Measurements from ENCODE around the gene MOB3B. TPM values are rescaled to one million over a fixed set of nuclear protein-coding genes. Genes with fewer than 3 reads are reported as not detected.

Gene MOB3B
- total and polyA plus RNA-seq, 11 donors, result 0.42 to 2.8 (median 1.8) TPM

DNA sequence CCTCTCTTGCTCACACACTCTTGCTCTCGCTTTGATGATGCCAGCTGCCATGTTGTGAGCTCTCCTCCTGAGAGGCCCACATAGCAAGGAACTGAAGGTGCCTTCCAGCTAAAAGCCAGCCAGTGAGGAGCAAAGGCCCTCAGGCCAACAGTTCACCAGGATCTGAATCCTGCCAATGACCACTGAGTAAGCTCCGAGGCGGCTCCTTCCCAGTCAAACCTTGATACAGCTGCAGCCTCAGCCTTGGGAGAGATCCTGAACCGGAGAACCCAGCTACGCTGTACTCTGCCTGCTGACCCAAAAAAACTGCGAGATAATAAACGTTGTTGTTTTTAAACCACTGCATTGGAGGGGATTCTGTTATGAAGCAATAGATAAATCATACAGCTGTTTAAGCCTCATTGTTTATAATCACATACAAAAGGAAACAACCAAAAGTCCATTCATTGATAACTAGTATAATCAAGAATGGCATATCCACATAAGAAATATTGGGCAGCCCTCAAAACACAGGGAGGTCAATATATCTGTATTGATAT lies 54.5 kb downstream of the MOB3B start:
- Histone ChIP-seq H3K36me3 (no peaks in the 10 kb centered on the region), H3K4me1 (peaks cover 0 to 52% (median 14%) of the 10 kb centered on the region in 12 donors), H3K27me3 (no peaks in the 10 kb centered on the region), H3K9me3 (peaks cover 0 to 21% (median 7%) of the 10 kb centered on the region in 12 donors), H3K4me3 (no peak overlapping the region), H3K27ac (no peak overlapping the region)
- DNase-seq (no peak), ATAC-seq (peak in 2 of 4 donors; percentile 21 to 57)
- WGBS, 4 donors, result 81 to 90% (median 85%) methylated on average over 7 of the region's 7 CpGs
- intact Hi-C loops (cut with DNase I), result loop anchor here in 1 of 10 donors (10.0 kb wide), 1 partner anchor 50 kb away; the partner anchor contains the start of genes IFNK and MOB3B
- TF ChIP-seq POLR2A (IDR thresholded peaks at IDR 0.05), result no peak
- TF ChIP-seq, protein P1, sequence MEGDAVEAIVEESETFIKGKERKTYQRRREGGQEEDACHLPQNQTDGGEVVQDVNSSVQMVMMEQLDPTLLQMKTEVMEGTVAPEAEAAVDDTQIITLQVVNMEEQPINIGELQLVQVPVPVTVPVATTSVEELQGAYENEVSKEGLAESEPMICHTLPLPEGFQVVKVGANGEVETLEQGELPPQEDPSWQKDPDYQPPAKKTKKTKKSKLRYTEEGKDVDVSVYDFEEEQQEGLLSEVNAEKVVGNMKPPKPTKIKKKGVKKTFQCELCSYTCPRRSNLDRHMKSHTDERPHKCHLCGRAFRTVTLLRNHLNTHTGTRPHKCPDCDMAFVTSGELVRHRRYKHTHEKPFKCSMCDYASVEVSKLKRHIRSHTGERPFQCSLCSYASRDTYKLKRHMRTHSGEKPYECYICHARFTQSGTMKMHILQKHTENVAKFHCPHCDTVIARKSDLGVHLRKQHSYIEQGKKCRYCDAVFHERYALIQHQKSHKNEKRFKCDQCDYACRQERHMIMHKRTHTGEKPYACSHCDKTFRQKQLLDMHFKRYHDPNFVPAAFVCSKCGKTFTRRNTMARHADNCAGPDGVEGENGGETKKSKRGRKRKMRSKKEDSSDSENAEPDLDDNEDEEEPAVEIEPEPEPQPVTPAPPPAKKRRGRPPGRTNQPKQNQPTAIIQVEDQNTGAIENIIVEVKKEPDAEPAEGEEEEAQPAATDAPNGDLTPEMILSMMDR (IDR thresholded peaks at IDR 0.05), result no peak

GRCh38 chr9:27474305-27474704 lies 55.3 kb downstream of the MOB3B start:
- Histone ChIP-seq H3K9me3 (peaks cover 0 to 15% (median 7%) of the 10 kb centered on the region in 12 donors), H3K4me1 (peaks cover 0 to 52% (median 13%) of the 10 kb centered on the region in 12 donors), H3K36me3 (no peaks in the 10 kb centered on the region), H3K27ac (no peak overlapping the region), H3K27me3 (no peaks in the 10 kb centered on the region), H3K4me3 (no peak overlapping the region)
- WGBS, 4 donors, result 24 to 45% (median 36%) methylated on average over 1 of the region's 1 CpG
- no peak for DNase-seq
- ATAC-seq, result peak in 2 of 4 donors; percentile 47 to 51
- no peak for TF ChIP-seq POLR2A (IDR thresholded peaks at IDR 0.05)
- TF ChIP-seq, protein P1 (IDR thresholded peaks at IDR 0.05), result no peak
- intact Hi-C loops (cut with DNase I), result loop anchor here in 1 of 10 donors (10.0 kb wide), 1 partner anchor 50 kb away; the partner anchor contains the start of genes IFNK and MOB3B

DNA sequence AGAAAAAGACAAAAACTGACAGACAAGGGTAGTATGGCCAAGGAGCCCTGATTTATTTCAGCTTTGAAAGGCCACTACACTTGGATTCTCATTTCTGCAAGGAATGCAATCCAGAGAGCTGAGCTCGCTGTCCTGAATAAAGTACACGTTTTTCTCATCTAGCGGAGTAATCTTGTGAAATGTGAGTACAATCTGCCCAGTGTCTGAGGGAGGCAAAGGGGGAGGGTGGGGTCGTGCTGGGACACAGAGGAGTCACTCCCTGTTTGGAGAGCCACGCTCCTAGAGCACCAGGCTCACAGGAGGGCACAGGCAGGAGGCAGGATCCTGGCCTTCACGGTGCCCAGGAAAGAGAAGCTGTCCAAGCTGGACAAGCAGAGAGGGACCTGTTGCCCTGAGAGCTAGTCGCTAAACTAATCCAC lies 56.5 kb downstream of the MOB3B start:
- WGBS, 4 donors, result 43 to 51% (median 49%) methylated on average over 6 to 7 of the region's 7 CpGs
- intact Hi-C loops (cut with DNase I), result loop anchor here in 1 of 10 donors (10.0 kb wide), 1 partner anchor 52 kb away; the partner anchor contains the start of genes IFNK and MOB3B
- DNase-seq (peak in 1 of 5 donors; percentile 40), ATAC-seq (peak; percentile 40 to 79 (median 66))
- H3K4me3 ChIP-seq, result no peak overlapping the region
- TF ChIP-seq, protein P1 (IDR thresholded peaks at IDR 0.05), result no peak
- no peak for TF ChIP-seq POLR2A (IDR thresholded peaks at IDR 0.05)
- H3K4me1 ChIP-seq, result peaks cover 0 to 62% (median 13%) of the 10 kb centered on the region in 12 donors
- H3K36me3 ChIP-seq, result no peaks in the 10 kb centered on the region
- H3K27me3 ChIP-seq, result no peaks in the 10 kb centered on the region
- H3K9me3 ChIP-seq, result peaks cover 0 to 3% (median 0%) of the 10 kb centered on the region in 12 donors
- H3K27ac ChIP-seq, result peak overlapping the region in 5 of 12 donors; percentile 0 to 63 (median 27)

DNA sequence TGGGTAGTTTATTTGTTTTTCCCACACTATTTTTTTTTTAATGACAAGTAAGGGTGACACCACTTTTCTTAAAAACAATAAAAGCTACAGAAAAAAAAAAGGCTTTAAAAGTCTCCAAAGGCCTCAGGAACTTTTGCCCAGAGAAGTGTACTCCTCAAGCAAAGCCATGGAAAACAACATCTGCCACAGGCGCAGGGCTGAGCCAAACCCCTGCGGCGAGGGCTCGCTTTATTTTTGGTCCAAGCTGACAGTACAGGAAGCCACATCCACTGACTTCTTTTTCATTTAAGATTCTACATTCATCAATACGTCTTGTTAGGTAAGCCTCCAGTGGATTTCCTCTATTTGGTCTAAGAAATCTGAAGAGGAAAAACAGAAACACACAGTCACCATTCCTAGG lies 57.4 kb downstream of the MOB3B start:
- TF ChIP-seq, protein P1 (IDR thresholded peaks at IDR 0.05), result no peak
- TF ChIP-seq POLR2A (IDR thresholded peaks at IDR 0.05), result no peak
- intact Hi-C loops (cut with DNase I), result loop anchor here in 1 of 10 donors (10.0 kb wide), 1 partner anchor 53 kb away; the partner anchor contains the start of genes IFNK and MOB3B
- WGBS, 4 donors, result 55 to 72% (median 61%) methylated on average over 5 of the region's 5 CpGs
- DNase-seq, result peak in 3 of 5 donors; percentile 13 to 70 (median 35)
- Histone ChIP-seq H3K27me3 (no peaks in the 10 kb centered on the region), H3K36me3 (no peaks in the 10 kb centered on the region), H3K4me1 (peaks cover 0 to 66% (median 13%) of the 10 kb centered on the region in 12 donors), H3K27ac (peak overlapping the region in 3 of 12 donors; percentile 11 to 39 (median 11)), H3K9me3 (no peaks in the 10 kb centered on the region), H3K4me3 (no peak overlapping the region)
- peak in 1 of 4 donors; percentile 30 for ATAC-seq
